ENCODE results near the gene SPIN2A. TPM values are rescaled to one million over a fixed set of nuclear protein-coding genes. Genes with fewer than 3 reads are reported as not detected.
A peak's percentile ranks its signal among the peaks of the same experiment; 100 is the strongest.
"Not testable (repeated sequence)": the region's sequence is repeated elsewhere in the genome, so short reads cannot be mapped to it uniquely, and the experiment has no call there.

SPIN2A gene
- total RNA-seq, 1 donor from 2014 or later, result 1.2 TPM

DNA sequence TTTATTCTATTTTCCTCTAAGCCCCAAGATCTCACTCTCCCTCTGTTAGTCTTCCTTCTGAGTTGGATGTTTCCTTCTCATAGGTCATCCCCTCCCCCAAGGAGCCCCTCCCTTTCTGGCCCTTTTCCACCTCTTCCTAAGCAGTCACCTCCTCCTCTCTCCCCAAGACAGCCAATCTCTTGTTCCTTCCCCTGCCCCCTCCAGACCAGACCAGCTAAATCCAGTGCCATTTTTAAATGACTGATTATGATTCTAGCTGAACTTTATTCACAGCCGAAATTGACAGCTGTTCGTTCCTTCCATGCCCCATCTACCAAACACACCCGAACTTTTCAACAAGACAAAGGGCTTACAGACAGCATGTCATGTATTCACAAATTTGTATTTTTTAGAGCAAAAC, 1.9 kb downstream of the SPIN2A start:
- Histone ChIP-seq H3K4me2 (ENCODE audit: low read length) (no peak overlapping the region), H3K9me3 (ENCODE audit: insufficient read depth, low read depth, low read length) (no peaks in the 10 kb centered on the region), H3K9ac (ENCODE audit: low read length) (no peak overlapping the region), H3K36me3 (ENCODE audit: insufficient read depth, low read length) (no peaks in the 10 kb centered on the region), H4K20me1 (ENCODE audit: insufficient read depth, low read length) (no peaks in the 10 kb centered on the region), H3K27ac (ENCODE audit: low read depth, low read length) (no peak overlapping the region), H3K4me3 (ENCODE audit: insufficient read depth, low read depth, low read length) (no peak overlapping the region), H3K4me1 (ENCODE audit: insufficient read depth, low read length) (no peaks in the 10 kb centered on the region), H3K27me3 (ENCODE audit: insufficient read depth, low read length) (no peaks in the 10 kb centered on the region), H3K79me2 (ENCODE audit: insufficient read depth, low read length) (no peaks in the 10 kb centered on the region), H2AFZ (ENCODE audit: low read depth, low read length) (no peak overlapping the region)
- H3K4me3 Mint-ChIP-seq (ENCODE audit: unreplicated experiment), result no peak overlapping the region
- no peaks in the 10 kb centered on the region for H3K27me3 Mint-ChIP-seq (ENCODE audit: low read depth, unreplicated experiment)
- TF ChIP-seq, protein P1, sequence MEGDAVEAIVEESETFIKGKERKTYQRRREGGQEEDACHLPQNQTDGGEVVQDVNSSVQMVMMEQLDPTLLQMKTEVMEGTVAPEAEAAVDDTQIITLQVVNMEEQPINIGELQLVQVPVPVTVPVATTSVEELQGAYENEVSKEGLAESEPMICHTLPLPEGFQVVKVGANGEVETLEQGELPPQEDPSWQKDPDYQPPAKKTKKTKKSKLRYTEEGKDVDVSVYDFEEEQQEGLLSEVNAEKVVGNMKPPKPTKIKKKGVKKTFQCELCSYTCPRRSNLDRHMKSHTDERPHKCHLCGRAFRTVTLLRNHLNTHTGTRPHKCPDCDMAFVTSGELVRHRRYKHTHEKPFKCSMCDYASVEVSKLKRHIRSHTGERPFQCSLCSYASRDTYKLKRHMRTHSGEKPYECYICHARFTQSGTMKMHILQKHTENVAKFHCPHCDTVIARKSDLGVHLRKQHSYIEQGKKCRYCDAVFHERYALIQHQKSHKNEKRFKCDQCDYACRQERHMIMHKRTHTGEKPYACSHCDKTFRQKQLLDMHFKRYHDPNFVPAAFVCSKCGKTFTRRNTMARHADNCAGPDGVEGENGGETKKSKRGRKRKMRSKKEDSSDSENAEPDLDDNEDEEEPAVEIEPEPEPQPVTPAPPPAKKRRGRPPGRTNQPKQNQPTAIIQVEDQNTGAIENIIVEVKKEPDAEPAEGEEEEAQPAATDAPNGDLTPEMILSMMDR (IDR thresholded peaks at IDR 0.05; ENCODE audit: insufficient read depth, low read depth, low read length), result no peak
- TF ChIP-seq EZH2 (IDR thresholded peaks at IDR 0.05; ENCODE audit: insufficient read depth, low read length), result no peak
- DNase-seq (ENCODE audit: low read depth), result no peak
- no peak for FAIRE-seq
- H3K9me3 Mint-ChIP-seq (ENCODE audit: unreplicated experiment), result no peaks in the 10 kb centered on the region
- no peaks in the 10 kb centered on the region for H3K36me3 Mint-ChIP-seq (ENCODE audit: low read depth, unreplicated experiment)
- no peak overlapping the region for H3K27ac Mint-ChIP-seq (ENCODE audit: unreplicated experiment)
- H3K4me1 Mint-ChIP-seq (ENCODE audit: low read depth, unreplicated experiment), result no peaks in the 10 kb centered on the region

DNA sequence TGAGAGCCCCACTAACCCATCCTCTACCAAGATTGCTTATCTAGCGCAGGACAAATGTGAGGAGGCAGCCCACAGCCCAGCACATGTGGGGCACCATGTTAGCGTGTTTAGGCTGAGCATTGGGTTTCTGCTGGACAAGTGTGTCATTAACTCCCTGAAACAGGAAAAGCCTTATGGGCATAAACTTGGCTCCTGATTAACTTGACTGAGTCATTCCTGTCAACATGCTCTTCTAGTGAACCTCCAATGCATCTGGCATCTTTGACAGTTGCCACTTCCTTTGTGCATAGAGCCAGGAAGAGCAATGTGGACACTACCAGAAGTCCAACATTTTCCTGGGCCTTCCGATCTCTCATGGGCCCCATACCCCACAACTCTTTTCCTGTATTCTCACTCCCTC, 2.5 kb downstream of the SPIN2A start:
- H3K9me3 ChIP-seq (ENCODE audit: insufficient read depth, low read depth, low read length), result no peaks in the 10 kb centered on the region
- no peak for TF ChIP-seq EZH2 (IDR thresholded peaks at IDR 0.05; ENCODE audit: insufficient read depth, low read length)
- TF ChIP-seq, protein P1 (IDR thresholded peaks at IDR 0.05; ENCODE audit: insufficient read depth, low read depth, low read length), result no peak
- H3K36me3 ChIP-seq (ENCODE audit: insufficient read depth, low read length), result no peaks in the 10 kb centered on the region
- no peak overlapping the region for H3K27ac Mint-ChIP-seq (ENCODE audit: unreplicated experiment)
- H3K9me3 Mint-ChIP-seq (ENCODE audit: unreplicated experiment), result no peaks in the 10 kb centered on the region
- H3K36me3 Mint-ChIP-seq (ENCODE audit: low read depth, unreplicated experiment), result no peaks in the 10 kb centered on the region
- H3K79me2 ChIP-seq (ENCODE audit: insufficient read depth, low read length), result no peaks in the 10 kb centered on the region
- H3K4me2 ChIP-seq (ENCODE audit: low read length), result no peak overlapping the region
- no peak overlapping the region for H3K27ac ChIP-seq (ENCODE audit: low read depth, low read length)
- H3K4me1 ChIP-seq (ENCODE audit: insufficient read depth, low read length), result no peaks in the 10 kb centered on the region
- no peak overlapping the region for H3K9ac ChIP-seq (ENCODE audit: low read length)
- no peaks in the 10 kb centered on the region for H3K27me3 ChIP-seq (ENCODE audit: insufficient read depth, low read length)
- DNase-seq (ENCODE audit: low read depth) (no peak), FAIRE-seq (no peak)
- H2AFZ ChIP-seq (ENCODE audit: low read depth, low read length), result no peak overlapping the region
- H3K4me3 ChIP-seq (ENCODE audit: insufficient read depth, low read depth, low read length), result no peak overlapping the region
- H3K27me3 Mint-ChIP-seq (ENCODE audit: low read depth, unreplicated experiment), result no peaks in the 10 kb centered on the region
- no peaks in the 10 kb centered on the region for H3K4me1 Mint-ChIP-seq (ENCODE audit: low read depth, unreplicated experiment)
- H3K4me3 Mint-ChIP-seq (ENCODE audit: unreplicated experiment), result no peak overlapping the region
- H4K20me1 ChIP-seq (ENCODE audit: insufficient read depth, low read length), result no peaks in the 10 kb centered on the region

DNA sequence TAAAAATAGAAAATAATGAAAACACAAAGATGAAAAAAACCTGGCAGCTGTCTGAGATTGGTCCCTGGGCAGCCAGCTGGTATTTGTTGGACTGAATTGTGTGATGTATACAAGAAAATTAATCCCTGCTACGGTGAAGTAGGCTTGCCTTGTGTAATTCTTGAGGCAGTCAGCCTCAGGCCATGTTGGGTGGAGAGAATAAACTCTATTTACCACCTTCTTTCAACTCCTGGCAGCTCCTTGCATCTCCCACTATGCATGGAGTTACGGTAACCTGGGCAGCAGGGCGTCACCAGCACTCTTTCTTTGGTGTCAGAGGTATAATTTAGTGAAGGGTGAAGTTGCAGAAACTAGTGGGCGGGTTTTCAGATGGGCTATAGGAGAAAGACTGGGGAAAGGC, 3.5 kb downstream of the SPIN2A start:
- no peak overlapping the region for H3K4me3 Mint-ChIP-seq (ENCODE audit: unreplicated experiment)
- H3K4me1 Mint-ChIP-seq (ENCODE audit: low read depth, unreplicated experiment), result no peaks in the 10 kb centered on the region
- Histone ChIP-seq H3K79me2 (ENCODE audit: insufficient read depth, low read length) (no peaks in the 10 kb centered on the region), H3K4me2 (ENCODE audit: low read length) (no peak overlapping the region), H3K4me3 (ENCODE audit: insufficient read depth, low read depth, low read length) (no peak overlapping the region), H3K36me3 (ENCODE audit: insufficient read depth, low read length) (no peaks in the 10 kb centered on the region), H3K27me3 (ENCODE audit: insufficient read depth, low read length) (no peaks in the 10 kb centered on the region), H3K9me3 (ENCODE audit: insufficient read depth, low read depth, low read length) (no peaks in the 10 kb centered on the region), H4K20me1 (ENCODE audit: insufficient read depth, low read length) (no peaks in the 10 kb centered on the region), H3K4me1 (ENCODE audit: insufficient read depth, low read length) (no peaks in the 10 kb centered on the region), H3K27ac (ENCODE audit: low read depth, low read length) (no peak overlapping the region), H3K9ac (ENCODE audit: low read length) (no peak overlapping the region), H2AFZ (ENCODE audit: low read depth, low read length) (no peak overlapping the region)
- FAIRE-seq (no peak), DNase-seq (ENCODE audit: low read depth) (no peak)
- H3K9me3 Mint-ChIP-seq (ENCODE audit: unreplicated experiment), result no peaks in the 10 kb centered on the region
- H3K36me3 Mint-ChIP-seq (ENCODE audit: low read depth, unreplicated experiment), result no peaks in the 10 kb centered on the region
- H3K27me3 Mint-ChIP-seq (ENCODE audit: low read depth, unreplicated experiment), result no peaks in the 10 kb centered on the region
- TF ChIP-seq, protein P1 (IDR thresholded peaks at IDR 0.05; ENCODE audit: insufficient read depth, low read depth, low read length), result no peak
- TF ChIP-seq EZH2 (IDR thresholded peaks at IDR 0.05; ENCODE audit: insufficient read depth, low read length), result no peak
- no peak overlapping the region for H3K27ac Mint-ChIP-seq (ENCODE audit: unreplicated experiment)

DNA sequence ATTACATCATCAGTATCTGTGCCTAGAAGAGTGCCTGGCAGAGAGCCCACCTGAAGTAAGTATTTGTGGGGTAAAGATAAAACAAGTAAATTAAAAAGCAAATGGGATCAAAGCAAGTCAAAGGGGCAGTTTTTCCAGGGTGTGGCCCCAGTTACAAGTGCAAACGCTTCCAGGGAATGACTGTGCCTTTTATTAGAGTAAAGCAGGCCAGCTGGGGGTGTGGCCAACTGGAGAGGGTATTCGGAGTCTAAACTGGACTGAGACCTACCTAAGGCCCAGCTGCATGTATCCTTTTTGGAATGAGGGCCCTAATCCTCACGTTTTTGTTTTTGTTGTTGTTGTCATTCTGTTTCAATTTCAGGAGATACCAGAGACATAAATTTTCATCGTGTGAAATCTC, 3.9 kb downstream of the SPIN2A start:
- not testable (repeated sequence) for H3K27me3 ChIP-seq (ENCODE audit: insufficient read depth, low read length); H3K4me3 Mint-ChIP-seq (ENCODE audit: unreplicated experiment); H3K27ac ChIP-seq (ENCODE audit: low read depth, low read length); H3K27me3 Mint-ChIP-seq (ENCODE audit: low read depth, unreplicated experiment); H3K36me3 ChIP-seq (ENCODE audit: insufficient read depth, low read length); H2AFZ ChIP-seq (ENCODE audit: low read depth, low read length); H3K4me3 ChIP-seq (ENCODE audit: insufficient read depth, low read depth, low read length); H4K20me1 ChIP-seq (ENCODE audit: insufficient read depth, low read length); H3K9me3 Mint-ChIP-seq (ENCODE audit: unreplicated experiment); H3K4me2 ChIP-seq (ENCODE audit: low read length); H3K27ac Mint-ChIP-seq (ENCODE audit: unreplicated experiment); DNase-seq (ENCODE audit: low read depth); H3K9me3 ChIP-seq (ENCODE audit: insufficient read depth, low read depth, low read length); H3K4me1 Mint-ChIP-seq (ENCODE audit: low read depth, unreplicated experiment); H3K9ac ChIP-seq (ENCODE audit: low read length); H3K79me2 ChIP-seq (ENCODE audit: insufficient read depth, low read length); H3K36me3 Mint-ChIP-seq (ENCODE audit: low read depth, unreplicated experiment); H3K4me1 ChIP-seq (ENCODE audit: insufficient read depth, low read length)
- FAIRE-seq, result peak; percentile 69

All from astrocyte (in vitro differentiated cells and primary cell).